Breast epithelium (tissue), 4 donors: ENCODE measurements around the gene ZNF394. TPM values are rescaled to one million over a fixed set of nuclear protein-coding genes. Genes with fewer than 3 reads are reported as not detected.

Source experiments
- DNase-seq, 2 donors: peaks; one replicate each; pipeline ENCODE4 v3.0.0-alpha.2; 2019; ENCODE audit warnings: low spot score in 2 of 2
- H3K27ac ChIP-seq, 2 donors: fragments of 200-600 bp; sonication (generic) in 1 of 2; one replicate each; pipeline ENCODE4 v1.5.1; 2016 to 2019; ENCODE audit warnings: mild to moderate bottlenecking in 1 of 2
- H3K27me3 ChIP-seq, 2 donors: fragments of 200-600 bp; sonication (generic) in 1 of 2; one replicate each; pipeline versions ENCODE4 v1.5.1 to v1.6.0; 2017 to 2019; ENCODE audit warnings: control low read depth in 1 of 2, mild to moderate bottlenecking in 1 of 2
- H3K36me3 ChIP-seq: fragments of 200-600 bp; one replicate; pipeline ENCODE4 v1.5.1; 2019
- H3K4me1 ChIP-seq, 2 donors: fragments of 200-600 bp; sonication (generic); one replicate each; pipeline ENCODE4 v1.5.1; 2016 to 2019; ENCODE audit warnings: control low read depth in 1 of 2
- H3K4me3 ChIP-seq, 3 donors: fragments of 200-600 bp; sonication (generic); 1 replicate in 2 of 3; 2 replicates in 1 of 3; pipeline ENCODE4 v1.5.1; 2016 to 2019; ENCODE audit warnings: mild to moderate bottlenecking in 3 of 3, moderate library complexity in 2 of 3
- H3K9me3 ChIP-seq, 2 donors: fragments of 200-600 bp; sonication (generic) in 1 of 2; one replicate each; pipeline ENCODE4 v1.5.1; 2016 to 2019; ENCODE audit warnings: control low read depth in 1 of 2
- CTCF ChIP-seq, 3 donors: fragments of 450-650 bp; IDR thresholded peaks; one replicate each; pipeline ENCODE4 v1.5.1; 2016 to 2017; ENCODE audit warnings: antibody characterized with exemption in 3 of 3, mild to moderate bottlenecking in 3 of 3, moderate library complexity in 3 of 3
- POLR2A ChIP-seq: fragments of 450-650 bp; IDR thresholded peaks from one replicate; pipeline ENCODE4 v1.6.1; 2016; ENCODE audit warnings: antibody characterized with exemption, mild to moderate bottlenecking, moderate library complexity
- POLR2AphosphoS5 ChIP-seq, 3 donors: sonication (generic); formaldehyde crosslinking; IDR thresholded peaks; one replicate each; pipeline ENCODE4 v1.6.1; 2017; ENCODE audit warnings: antibody characterized with exemption in 3 of 3
- intact Hi-C: fragments of 100-400 bp; cut with DNase I; formaldehyde crosslinking; loops from one replicate; pipeline ENCODE4 v1.15.1; 2023; ENCODE audit warnings: low total_unique reads
- total RNA-seq, 3 donors: library from RNA; depleted of rRNA; stranded (reverse); fragments of >200 nt; gene quantifications; one replicate each; pipeline ENCODE4 v1.1.0, GENCODE V29; 2016

Gene ZNF394
- total RNA-seq, 3 donors from 2014 or later: 42.2 to 58.7 (median 58.3) TPM

DNA sequence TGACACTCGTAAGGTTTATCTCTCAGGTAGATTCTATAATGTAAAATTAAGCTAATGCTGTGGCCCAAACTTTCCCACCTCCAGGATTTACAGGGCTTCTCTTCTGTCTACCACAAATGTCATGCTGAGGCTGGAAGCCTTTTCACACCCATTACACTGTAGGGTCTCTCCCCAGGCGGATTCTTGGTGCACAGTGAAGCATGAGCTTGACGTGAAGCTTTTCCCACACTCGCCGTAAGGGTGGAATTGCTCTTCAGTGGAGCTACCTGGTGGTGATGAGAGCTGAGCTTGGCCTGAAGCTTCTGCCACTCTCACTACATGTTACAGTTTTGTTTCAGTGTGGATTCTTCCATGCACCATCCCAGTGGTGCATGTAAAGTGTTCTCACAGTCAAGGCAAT, 40.5 kb upstream of the ZNF394 start:
- no peak for DNase-seq
- Histone ChIP-seq H3K9me3 (peaks cover 70 to 78% of the 10 kb centered on the region in 2 donors), H3K36me3 (no peaks in the 10 kb centered on the region), H3K27me3 (no peaks in the 10 kb centered on the region), H3K4me1 (no peaks in the 10 kb centered on the region), H3K4me3 (no peak overlapping the region), H3K27ac (no peak overlapping the region)
- intact Hi-C loops: no loop called here
- no peak for TF ChIP-seq CTCF (IDR thresholded peaks at IDR 0.05)
- TF ChIP-seq POLR2A: no peak
- no peak for TF ChIP-seq POLR2AphosphoS5 (IDR thresholded peaks at IDR 0.05)

GRCh38 chr7:99539213-99539811, 39.2 kb upstream of the ZNF394 start:
- no peaks in the 10 kb centered on the region for H3K4me1 ChIP-seq
- intact Hi-C loops: no loop called here
- H3K27me3 ChIP-seq: no peaks in the 10 kb centered on the region
- no peak for TF ChIP-seq CTCF (IDR thresholded peaks at IDR 0.05)
- H3K36me3 ChIP-seq: no peaks in the 10 kb centered on the region
- H3K27ac ChIP-seq: no peak overlapping the region
- H3K4me3 ChIP-seq: no peak overlapping the region
- no peak for DNase-seq
- H3K9me3 ChIP-seq: peaks cover 73 to 88% of the 10 kb centered on the region in 2 donors

DNA sequence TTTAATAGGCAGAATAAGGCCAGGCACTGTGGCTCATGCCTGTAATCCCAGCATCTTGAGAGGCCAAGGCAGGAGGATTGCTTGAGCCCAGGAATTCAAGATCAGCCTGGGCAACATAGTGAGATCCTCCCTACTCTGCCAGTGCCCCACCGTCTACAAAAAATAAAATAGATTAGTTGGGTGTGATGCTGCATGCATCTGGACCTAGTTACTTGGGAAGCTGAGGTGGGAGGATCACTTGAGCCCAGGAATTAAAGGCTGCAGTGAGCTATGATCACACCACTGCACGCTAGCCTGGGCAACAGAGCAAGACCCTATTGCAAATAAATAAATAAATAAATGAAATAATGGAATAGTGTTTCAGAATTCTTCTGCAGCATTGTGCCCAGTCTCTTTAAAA, 35.6 kb upstream of the ZNF394 start:
- Histone ChIP-seq H3K27me3 (no peaks in the 10 kb centered on the region), H3K36me3 (peaks cover 10% of the 10 kb centered on the region), H3K27ac (no peak overlapping the region), H3K9me3 (peaks cover 69 to 92% of the 10 kb centered on the region in 2 donors), H3K4me1 (no peaks in the 10 kb centered on the region), H3K4me3 (no peak overlapping the region)
- no peak for DNase-seq
- intact Hi-C loops: no loop called here
- no peak for TF ChIP-seq POLR2AphosphoS5 (IDR thresholded peaks at IDR 0.05)
- TF ChIP-seq POLR2A: no peak
- TF ChIP-seq CTCF (IDR thresholded peaks at IDR 0.05): no peak

DNA sequence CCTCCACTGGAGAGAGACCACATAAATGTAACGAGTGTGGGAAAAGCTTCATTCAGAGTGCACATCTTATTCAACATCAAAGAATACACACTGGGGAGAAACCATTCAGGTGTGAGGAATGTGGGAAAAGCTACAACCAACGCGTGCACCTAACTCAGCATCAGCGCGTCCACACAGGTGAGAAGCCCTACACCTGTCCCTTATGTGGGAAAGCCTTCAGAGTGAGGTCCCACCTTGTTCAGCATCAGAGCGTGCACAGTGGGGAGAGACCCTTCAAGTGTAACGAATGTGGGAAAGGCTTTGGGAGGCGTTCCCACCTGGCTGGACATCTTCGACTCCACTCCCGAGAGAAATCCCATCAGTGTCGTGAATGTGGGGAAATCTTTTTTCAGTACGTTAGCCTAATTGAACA, 31.3 kb upstream of the ZNF394 start:
- Histone ChIP-seq H3K27ac (no peak overlapping the region), H3K27me3 (no peaks in the 10 kb centered on the region), H3K36me3 (peaks cover 10% of the 10 kb centered on the region), H3K4me1 (no peaks in the 10 kb centered on the region), H3K4me3 (peak overlapping the region in 1 of 3 donors; percentile 30), H3K9me3 (peaks cover 60 to 80% of the 10 kb centered on the region in 2 donors)
- intact Hi-C loops: no loop called here
- no peak for TF ChIP-seq POLR2AphosphoS5 (IDR thresholded peaks at IDR 0.05)
- TF ChIP-seq POLR2A: no peak
- no peak for DNase-seq

- Histone ChIP-seq H3K27ac (no peak overlapping the region), H3K9me3 (peaks cover 18 to 29% of the 10 kb centered on the region in 2 donors), H3K27me3 (no peaks in the 10 kb centered on the region), H3K4me1 (no peaks in the 10 kb centered on the region), H3K4me3 (no peak overlapping the region), H3K36me3 (no peaks in the 10 kb centered on the region)
- intact Hi-C loops: no loop called here
- no peak for DNase-seq
- TF ChIP-seq POLR2AphosphoS5 (IDR thresholded peaks at IDR 0.05) (no peak), POLR2A (no peak), CTCF (IDR thresholded peaks at IDR 0.05) (no peak)
These were observed 25.8 kb upstream of the ZNF394 start for GRCh38 chr7:99525713-99526440.
